NT2/D1 (cell line): ENCODE results near the gene SLC22A31.

ENCODE experiments used
- YY1 ChIP-seq: IDR thresholded peaks from 2 replicates; pipeline ENCODE4 v1.6.1; 2011; ENCODE audit not compliant: insufficient read length, insufficient read depth
- ZNF274 ChIP-seq: IDR thresholded peaks from 2 replicates; pipeline ENCODE4 v1.6.1; 2011; ENCODE audit warnings: mild to moderate bottlenecking, low read depth, low read length

DNA sequence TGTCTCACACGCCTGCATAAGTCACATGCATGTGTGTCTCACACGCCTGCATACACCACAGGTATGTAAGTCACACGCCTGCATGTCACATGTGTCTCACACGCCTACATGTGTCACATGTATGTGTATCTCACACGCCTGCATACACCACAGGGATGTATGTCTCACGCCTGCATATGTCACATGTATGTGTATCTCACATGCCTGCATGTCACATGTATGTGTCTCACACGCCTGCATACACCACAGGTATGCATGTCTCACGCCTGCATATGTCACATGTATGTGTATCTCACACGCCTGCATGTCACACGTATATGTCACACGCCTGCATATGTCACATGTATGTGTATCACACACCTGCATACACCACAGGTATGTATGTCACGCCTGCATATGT, 42.6 kb downstream of the SLC22A31 start:
- TF ChIP-seq ZNF274 = no peak
- no peak for TF ChIP-seq YY1
